GM12874 (cell line): ENCODE measurements around the gene FGF12.

Source experiments
- TF ChIP-seq, protein P1 (sequence below): IDR thresholded peaks from 2 replicates; pipeline ENCODE4 v1.5.1; 2011; ENCODE audit warnings: low read depth, mild to moderate bottlenecking, control low read depth, low read length, moderate library complexity; ENCODE audit not compliant: insufficient read depth

Gene FGF12

DNA sequence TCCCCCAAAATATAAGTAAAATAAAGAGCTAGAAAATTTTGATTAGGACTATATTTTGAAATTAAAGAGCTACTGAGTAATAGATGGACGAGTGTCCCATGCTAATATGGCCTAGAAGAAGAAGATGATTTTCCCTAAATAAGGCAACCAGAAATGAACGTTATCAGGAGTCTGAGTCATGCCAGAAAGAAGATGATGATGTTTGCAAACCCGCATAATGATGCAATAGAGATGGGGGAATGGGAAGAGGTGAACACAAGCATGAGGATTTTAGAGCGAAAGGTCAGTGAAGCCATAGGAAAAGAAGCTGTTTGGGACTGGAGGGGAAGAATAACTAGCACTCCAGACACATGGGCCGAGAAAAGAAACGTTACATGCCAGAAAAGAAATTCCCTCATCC, 71.7 kb downstream of the FGF12 start:
- TF ChIP-seq, protein P1, sequence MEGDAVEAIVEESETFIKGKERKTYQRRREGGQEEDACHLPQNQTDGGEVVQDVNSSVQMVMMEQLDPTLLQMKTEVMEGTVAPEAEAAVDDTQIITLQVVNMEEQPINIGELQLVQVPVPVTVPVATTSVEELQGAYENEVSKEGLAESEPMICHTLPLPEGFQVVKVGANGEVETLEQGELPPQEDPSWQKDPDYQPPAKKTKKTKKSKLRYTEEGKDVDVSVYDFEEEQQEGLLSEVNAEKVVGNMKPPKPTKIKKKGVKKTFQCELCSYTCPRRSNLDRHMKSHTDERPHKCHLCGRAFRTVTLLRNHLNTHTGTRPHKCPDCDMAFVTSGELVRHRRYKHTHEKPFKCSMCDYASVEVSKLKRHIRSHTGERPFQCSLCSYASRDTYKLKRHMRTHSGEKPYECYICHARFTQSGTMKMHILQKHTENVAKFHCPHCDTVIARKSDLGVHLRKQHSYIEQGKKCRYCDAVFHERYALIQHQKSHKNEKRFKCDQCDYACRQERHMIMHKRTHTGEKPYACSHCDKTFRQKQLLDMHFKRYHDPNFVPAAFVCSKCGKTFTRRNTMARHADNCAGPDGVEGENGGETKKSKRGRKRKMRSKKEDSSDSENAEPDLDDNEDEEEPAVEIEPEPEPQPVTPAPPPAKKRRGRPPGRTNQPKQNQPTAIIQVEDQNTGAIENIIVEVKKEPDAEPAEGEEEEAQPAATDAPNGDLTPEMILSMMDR: no peak

DNA sequence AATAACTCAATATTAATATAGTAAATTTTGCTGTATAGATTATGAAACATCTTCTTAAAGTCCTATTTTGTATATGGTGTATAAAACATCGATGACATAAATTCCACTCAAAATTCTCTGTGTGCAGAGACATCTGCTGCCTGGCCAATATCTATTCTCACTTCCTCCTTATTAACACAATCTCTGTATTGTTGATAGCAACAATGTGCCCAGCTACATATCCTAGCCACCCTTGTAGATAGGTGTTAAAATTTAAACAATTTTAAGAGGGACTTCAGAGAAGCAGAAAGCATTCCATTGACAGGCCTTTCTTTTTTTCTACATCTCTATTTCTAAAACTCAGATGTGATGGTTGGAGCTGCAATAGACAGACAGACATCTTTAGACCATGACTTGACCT, 72.3 kb downstream of the FGF12 start:
- TF ChIP-seq, protein P1: no peak

DNA sequence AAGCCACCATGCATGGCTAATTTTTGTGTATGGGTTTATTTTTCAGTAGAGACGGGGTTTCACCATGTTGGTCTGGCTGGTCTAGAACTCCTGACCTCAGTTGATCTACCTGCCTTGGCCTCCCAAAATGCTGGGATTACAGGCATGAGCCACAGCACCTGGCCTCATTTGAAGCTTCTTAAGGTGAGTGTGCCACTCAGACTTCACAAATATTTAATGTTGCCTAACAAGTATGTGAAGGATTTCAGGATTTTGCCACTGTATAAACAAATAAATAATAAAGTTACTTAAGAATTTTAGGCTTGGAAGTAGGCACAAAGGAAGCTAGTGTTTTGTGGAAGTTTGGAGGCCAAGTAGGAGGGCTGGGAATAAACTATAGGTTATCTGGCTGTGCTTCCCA, 73.5 kb downstream of the FGF12 start:
- TF ChIP-seq, protein P1: no peak

DNA sequence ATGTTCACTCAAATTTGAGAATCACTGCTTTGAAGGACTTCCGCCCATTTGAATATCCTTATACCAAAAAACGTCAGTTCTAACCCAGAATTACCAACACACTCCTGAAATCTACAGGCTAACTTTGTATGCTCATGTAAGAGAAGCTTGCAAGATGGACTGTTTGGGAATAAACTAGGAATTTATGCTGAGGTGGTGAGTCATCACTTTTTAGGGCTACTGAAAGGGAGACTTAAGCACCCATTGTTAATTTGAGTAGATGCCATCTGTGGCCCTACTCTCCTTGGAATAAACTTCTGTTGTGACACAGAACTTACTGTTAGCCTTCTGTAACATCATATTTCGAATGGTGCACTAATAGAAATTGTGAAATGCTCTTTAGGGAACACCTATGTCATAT, 74.6 kb downstream of the FGF12 start:
- TF ChIP-seq, protein P1: no peak

DNA sequence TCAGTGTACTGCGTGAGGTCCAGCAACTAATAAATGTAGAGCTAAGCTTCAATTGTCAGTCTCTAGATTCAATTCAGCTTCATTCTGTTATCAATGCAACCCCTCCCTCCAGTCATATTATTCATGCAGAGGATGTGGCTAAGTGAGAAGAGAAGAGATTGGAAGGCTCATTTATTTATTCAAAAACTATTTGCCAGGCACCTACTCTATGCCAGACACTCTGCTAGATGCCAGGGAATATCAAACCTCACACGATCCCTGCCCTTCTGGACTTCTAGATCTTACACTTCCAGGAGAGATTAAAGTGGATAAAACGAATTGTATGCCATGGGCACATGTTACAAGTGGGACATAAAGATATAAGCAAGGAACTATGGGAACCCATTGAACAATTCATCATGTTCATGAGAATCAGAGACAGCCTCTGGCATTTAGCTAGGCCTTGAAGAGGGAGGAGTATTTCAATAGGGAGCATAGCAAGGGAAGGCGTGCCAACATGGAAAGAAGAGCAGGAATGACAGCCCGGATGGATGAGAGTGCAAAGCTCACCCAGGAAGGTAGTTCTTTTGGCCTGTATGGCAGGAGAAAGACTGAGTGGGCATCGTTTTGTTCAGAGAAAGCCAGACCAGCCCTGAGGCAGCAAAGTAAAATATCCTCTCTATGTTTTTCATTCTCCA, 75.4 kb downstream of the FGF12 start:
- TF ChIP-seq, protein P1: no peak

DNA sequence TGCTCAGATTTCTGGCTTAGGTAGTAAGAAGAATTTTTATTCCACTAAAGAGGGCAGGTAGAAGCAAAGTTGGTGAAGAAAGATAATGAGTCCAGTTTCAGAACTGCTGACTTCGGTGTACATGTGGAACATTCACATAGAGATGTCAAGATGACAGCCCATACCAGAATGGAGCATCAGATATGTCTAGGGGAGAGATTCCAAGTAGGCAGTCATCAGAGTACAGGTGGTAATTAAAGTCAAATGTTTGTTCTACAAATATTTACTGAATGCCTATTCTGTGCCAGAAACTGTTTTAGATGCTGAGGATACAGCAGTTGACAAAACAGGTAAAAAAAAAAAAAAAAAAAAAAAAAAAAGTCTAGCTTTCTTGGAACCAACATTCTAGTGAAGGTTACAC, 81.9 kb downstream of the FGF12 start:
- TF ChIP-seq, protein P1: no peak

DNA sequence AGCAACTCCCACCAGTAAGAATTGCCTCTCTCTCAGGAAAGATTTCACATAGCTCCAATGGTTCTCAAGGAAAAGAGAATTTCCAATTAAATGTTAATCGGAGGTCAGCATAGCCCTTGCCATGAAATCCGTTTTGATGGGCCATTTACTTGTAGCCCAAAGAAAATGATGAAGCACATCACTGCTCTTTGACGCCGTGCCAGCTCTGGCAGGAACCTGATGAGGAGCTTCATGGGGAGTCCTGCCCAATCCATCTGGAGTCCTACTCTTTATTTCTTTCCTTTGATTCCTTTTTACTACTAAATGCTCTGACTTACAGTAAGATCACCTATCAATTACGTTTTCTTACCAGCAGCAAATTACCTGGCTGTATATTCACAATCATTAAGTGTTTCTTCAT, 84.7 kb downstream of the FGF12 start:
- TF ChIP-seq, protein P1: no peak

DNA sequence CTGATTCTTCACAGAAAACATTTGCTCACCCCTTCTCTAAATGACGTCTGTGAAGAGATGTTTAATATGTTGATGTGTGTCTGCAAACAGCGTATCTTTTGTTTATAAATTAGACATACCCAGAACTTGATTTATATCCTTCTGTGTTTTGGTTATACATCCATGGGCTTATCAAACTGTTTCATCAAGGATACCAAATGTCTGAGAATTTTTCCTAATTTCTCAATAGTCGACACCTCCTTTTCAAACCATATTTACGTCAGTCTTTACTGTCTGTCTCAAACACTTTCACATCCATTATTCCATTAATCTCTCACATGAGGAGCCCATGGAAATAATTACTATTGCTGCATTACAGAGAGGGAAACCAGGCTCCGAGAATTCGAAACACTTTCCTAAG, 85.4 kb downstream of the FGF12 start:
- TF ChIP-seq, protein P1: no peak
